Astrocyte of the spinal cord (primary cell): Measurements from ENCODE around the gene TMEM270.

Experiments used
- DNase-seq: peaks from one replicate; pipeline ENCODE4 v3.0.0; 2011; ENCODE audit warnings: low read depth, low spot score
- H3K4me3 ChIP-seq: 2 replicates; pipeline ENCODE4 v1.5.1; 2011; ENCODE audit warnings: low read depth, mild to moderate bottlenecking, low read length, moderate library complexity
- in situ Hi-C: cut with HindIII; loops from 2 replicates; pipeline ENCODE4 v1.10.0; 2017; ENCODE audit warnings: low sequenced_read_pairs
- TF ChIP-seq, protein P1 (sequence below): IDR thresholded peaks from 2 replicates; pipeline ENCODE4 v1.5.1; 2012; ENCODE audit warnings: low read depth, mild to moderate bottlenecking, low read length, inconsistent platforms

TMEM270 gene

DNA sequence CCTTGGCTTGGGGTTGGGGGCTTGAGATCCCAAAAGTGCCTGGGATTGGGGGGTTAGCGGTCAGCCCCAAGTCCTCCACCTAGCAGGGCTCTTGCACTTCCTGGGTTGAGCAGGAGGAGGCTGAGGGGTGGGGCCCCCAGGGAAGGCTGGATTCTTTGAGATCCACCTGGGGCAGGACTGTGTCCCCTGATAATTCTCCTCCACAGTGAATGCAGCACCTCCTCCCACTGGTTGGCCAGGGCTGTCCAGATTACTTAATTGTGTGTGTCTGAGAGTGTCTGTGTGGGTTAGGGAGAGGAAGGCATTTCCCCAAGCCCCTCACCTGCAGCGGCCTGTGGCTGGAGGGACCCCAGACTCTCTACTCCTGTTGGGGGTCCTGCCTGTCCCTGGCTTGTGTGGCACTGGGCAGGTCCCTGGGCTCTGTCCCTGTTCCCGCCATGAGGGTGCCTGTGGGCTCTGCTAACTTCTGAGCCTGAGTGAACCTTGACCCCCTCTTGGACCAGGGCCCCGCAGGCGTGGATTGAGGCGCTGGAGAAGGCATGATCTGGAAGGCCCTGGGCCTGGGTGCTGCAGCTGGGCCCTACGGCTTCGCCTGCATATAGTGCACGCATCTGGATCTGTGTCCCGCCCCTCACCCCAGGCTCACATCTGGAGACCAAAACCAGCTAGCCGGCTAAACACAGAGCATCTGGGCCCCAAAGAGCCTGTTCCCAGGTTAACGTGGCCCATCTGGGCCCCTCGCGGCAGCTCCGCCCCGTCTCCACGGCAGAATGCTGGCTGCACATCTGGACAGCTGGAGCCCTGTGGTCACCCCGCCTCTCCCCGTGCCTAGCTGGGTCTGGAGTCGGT is 10.4 kb downstream of the TMEM270 start:
- in situ Hi-C loops, result no loop called here
- no peak overlapping the region for H3K4me3 ChIP-seq
- DNase-seq, result no peak
- TF ChIP-seq, protein P1, sequence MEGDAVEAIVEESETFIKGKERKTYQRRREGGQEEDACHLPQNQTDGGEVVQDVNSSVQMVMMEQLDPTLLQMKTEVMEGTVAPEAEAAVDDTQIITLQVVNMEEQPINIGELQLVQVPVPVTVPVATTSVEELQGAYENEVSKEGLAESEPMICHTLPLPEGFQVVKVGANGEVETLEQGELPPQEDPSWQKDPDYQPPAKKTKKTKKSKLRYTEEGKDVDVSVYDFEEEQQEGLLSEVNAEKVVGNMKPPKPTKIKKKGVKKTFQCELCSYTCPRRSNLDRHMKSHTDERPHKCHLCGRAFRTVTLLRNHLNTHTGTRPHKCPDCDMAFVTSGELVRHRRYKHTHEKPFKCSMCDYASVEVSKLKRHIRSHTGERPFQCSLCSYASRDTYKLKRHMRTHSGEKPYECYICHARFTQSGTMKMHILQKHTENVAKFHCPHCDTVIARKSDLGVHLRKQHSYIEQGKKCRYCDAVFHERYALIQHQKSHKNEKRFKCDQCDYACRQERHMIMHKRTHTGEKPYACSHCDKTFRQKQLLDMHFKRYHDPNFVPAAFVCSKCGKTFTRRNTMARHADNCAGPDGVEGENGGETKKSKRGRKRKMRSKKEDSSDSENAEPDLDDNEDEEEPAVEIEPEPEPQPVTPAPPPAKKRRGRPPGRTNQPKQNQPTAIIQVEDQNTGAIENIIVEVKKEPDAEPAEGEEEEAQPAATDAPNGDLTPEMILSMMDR, result no peak

DNA sequence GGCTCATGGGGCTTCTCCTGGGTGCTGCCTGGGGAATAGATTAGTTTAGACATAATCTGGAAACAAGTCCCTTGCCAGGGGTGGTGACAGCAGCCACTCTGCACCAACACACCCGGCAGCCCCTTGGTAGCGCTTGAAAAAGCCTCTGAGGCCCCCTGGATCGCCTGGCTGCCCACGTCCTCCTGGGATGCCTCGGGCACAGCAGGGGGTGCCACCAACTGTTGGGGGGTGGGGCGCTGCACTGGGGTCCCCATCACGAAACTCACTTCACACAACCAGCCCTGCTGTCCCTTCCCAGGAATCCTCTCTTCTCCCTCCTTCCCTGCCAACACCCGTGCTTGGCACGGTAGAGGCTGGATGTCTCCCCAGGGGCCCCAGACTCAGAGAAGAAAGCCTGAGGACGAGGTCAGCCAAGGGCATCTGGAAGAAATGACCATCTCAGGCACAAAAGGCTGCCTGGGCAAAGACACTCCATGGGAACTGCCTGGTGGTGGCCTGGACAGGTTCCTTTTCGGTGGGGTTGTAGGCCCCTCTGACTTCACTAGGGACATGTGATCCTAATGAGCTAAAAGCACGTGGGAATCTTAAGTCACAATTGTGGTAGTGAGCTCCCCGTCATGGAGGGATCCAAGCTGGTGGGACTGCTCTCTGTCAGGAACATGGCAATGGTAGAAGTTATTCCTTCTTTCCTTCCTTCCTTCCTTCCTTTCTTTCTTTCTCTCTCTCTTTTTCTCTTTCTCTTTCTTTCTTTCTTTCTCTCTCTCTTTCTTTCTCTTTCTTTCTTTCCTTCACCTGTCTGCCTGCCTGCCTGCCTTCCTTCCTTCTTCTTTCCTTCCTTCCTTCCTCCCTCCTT is 11.3 kb downstream of the TMEM270 start:
- in situ Hi-C loops, result no loop called here
- H3K4me3 ChIP-seq, result no peak overlapping the region
- TF ChIP-seq, protein P1, result no peak
- DNase-seq, result no peak

DNA sequence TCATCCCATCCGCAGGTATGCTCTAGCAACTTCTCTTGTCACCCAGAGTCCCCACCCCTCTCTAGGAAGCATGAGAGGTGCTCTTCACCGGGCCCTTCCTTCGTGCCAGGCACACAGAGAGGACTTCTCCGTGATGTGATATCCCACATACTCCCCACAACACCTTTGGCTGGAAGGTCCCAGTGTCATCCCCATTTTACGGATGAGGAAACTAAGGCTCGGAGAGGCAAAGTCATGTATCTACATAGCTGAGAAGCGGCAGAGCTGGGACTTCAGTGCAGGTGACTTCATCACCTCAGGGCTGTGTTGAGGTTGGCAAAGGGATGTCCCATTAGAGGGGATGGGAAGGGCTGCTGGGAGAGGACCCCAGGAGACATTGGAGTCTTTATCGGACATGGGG is 15.4 kb downstream of the TMEM270 start:
- H3K4me3 ChIP-seq, result no peak overlapping the region
- DNase-seq, result no peak
- in situ Hi-C loops, result no loop called here
- TF ChIP-seq, protein P1, result no peak

DNA sequence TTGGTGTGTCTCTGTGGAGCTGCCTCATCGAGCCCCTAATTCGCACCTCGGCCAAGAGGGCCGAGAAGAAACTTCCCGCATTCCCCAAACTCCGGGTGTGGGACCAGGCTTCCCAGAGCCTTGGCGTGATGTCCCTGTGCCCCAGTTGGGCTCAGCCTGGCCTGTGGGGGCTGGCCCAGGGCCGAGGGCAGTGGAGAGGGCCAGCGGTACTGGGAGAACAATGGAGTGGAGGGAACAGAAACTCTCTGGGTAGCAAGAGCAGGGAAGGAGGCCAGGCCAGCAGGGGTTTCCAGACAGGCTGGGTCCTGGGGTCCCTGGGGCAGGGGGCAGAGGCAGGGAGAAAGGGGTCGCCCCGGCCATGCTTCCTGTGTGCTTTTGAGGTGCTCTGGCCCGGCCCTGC is 16.0 kb downstream of the TMEM270 start:
- no peak for DNase-seq
- TF ChIP-seq, protein P1, result no peak
- in situ Hi-C loops, result no loop called here
- no peak overlapping the region for H3K4me3 ChIP-seq

DNA sequence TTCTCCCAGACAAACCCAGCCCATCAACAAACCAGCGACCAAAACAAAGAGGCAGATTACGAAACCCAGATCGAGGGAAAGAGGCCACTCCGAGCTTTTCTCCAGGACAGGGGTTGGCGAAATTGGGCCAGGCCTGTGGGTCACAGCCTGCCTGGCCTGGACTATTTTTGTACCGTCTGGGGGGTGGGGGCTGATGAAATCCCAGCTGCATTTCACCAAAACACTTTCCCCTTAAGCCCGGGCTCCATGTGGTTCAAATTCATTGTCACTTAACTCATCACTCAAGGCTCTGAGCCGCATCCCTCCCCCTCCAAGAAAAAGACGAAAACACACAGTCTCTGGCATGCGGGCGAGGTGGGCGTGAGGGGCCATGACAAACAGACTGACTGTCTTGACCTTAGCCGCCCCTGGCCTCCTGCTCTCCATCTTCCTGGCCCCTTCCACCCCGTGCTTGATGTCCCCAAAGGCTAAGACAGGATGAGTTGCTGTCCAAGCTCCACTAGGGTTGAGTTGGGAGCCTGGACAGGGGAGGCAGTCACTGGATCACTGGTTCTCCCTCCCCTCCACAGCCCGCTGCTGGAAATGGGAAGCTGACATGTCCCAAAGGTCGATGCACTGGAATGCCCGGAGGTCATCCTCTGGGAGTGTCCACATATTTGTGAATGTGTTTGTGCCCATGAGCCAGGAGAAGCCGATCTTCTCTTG is 19.2 kb downstream of the TMEM270 start:
- DNase-seq, result no peak
- TF ChIP-seq, protein P1, result no peak
- H3K4me3 ChIP-seq, result no peak overlapping the region
- in situ Hi-C loops, result no loop called here

DNA sequence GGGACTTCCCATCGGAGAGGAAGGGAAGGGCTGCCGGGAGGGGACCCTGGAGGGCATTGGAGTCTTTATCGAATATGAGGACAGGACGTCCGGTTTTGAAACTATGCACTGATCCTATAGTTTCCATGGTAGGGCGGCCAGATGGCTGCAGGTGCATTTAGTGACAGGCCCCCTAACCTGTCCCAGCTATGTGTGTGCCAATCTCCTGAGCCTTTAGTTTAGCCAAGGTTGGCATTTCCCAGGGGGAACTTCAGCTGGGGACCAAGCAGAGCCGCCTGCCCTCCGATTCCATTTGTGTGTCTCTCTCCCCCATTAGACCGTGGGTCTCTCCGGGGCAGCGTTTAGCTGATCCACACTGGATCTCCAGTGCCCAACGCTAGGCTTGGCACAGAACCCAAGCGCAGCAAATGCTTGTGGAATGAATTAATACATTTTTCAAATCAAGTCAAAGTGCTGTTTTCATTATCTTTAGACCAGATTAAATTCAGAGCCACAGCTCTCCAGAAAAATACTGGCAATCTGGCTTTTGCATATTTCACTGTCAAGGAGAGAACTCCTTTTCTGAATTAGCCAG is 19.9 kb downstream of the TMEM270 start:
- TF ChIP-seq, protein P1, result no peak
- in situ Hi-C loops, result no loop called here

More for the DNA sequence above, 19.9 kb downstream of the TMEM270 start:
- DNase-seq, result no peak
- no peak overlapping the region for H3K4me3 ChIP-seq
